Measurements from ENCODE around the gene BMPR2. TPM values are rescaled to one million over a fixed set of nuclear protein-coding genes. Genes with fewer than 3 reads are reported as not detected.
"Not testable (repeated sequence)": the region's sequence is repeated elsewhere in the genome, so short reads cannot be mapped to it uniquely, and the experiment has no call there.

Gene BMPR2
- total and polyA plus RNA-seq, 2 donors (not counting 1 experiment from before 2014, with no cell fraction given), result 3.1 to 24.6 TPM

GRCh38 chr2:202373490-202373889, 2.6 kb upstream of the BMPR2 start:
- intact Hi-C loops (cut with micrococcal nuclease), result loop anchor here (10.0 kb wide), 4 partner anchors 139 to 1849 kb away; partner anchors contain the start of genes FZD7, SGO2 and SUMO1
- no peak overlapping the region for H3K4me3 Mint-ChIP-seq

GRCh38 chr2:202374383-202374782, 1.7 kb upstream of the BMPR2 start:
- H3K4me2 ChIP-seq (replicated peaks; ENCODE audit: low read depth, low read length, poor library complexity, severe bottlenecking), result peak overlapping the region; percentile 86
- intact Hi-C loops (cut with micrococcal nuclease), result loop anchor here (10.0 kb wide), 4 partner anchors 140 to 1850 kb away; partner anchors contain the start of genes FZD7, SGO2 and SUMO1
- not testable (repeated sequence) for H3K27ac Mint-ChIP-seq

More at GRCh38 chr2:202373490-202373889, 2.6 kb upstream of the BMPR2 start:
- DNase-seq (no peak), ATAC-seq (ENCODE audit: low read depth) (no peak)
- no peaks in the 10 kb centered on the region for H3K27me3 ChIP-seq (replicated peaks in 1 of 4; ENCODE audit: control extremely low read depth in 1 of 4, control insufficient read depth in 3 of 4, insufficient read depth in 4 of 4, low read length in 3 of 4)
- Mint-ChIP-seq H3K9me3 (ENCODE audit: insufficient read depth) (no peaks in the 10 kb centered on the region), H3K27ac (no peak overlapping the region), H3K4me1 (peaks cover 14% of the 10 kb centered on the region), H3K27me3 (no peaks in the 10 kb centered on the region)
- ChIA-PET CTCF (no interaction called here), POLR2A (no interaction called here)
- H3K4me1 ChIP-seq (ENCODE audit: control insufficient read depth in 2 of 2, insufficient read depth in 2 of 2, low read length in 2 of 2), result peaks cover 5 to 13% of the 10 kb centered on the region in 2 donors
- no peak overlapping the region for H3K4me3 ChIP-seq (ENCODE audit: control extremely low read depth in 1 of 5, extremely low read depth in 1 of 5, insufficient read depth in 1 of 5, low read depth in 2 of 5, low read length in 4 of 5)
- no peak for TF ChIP-seq CTCF (IDR thresholded peaks at IDR 0.05)
- TF ChIP-seq EZH2 (IDR thresholded peaks at IDR 0.05; ENCODE audit: borderline replicate concordance, insufficient read depth, low read depth, low read length, poor library complexity, severe bottlenecking), result no peak
- WGBS (ENCODE audit: insufficient coverage), result 100% methylated on average over 5 of the region's 7 CpGs
- H3K4me2 ChIP-seq (replicated peaks; ENCODE audit: low read depth, low read length, poor library complexity, severe bottlenecking), result no peak overlapping the region
- H3K9ac ChIP-seq (ENCODE audit: low read length), result no peak overlapping the region
- H3K36me3 ChIP-seq (replicated peaks in 1 of 2; ENCODE audit: control extremely low read depth in 1 of 2, control insufficient read depth in 1 of 2, extremely low read depth in 1 of 2, insufficient read depth in 2 of 2, low read length in 1 of 2), result no peaks in the 10 kb centered on the region
- H2AFZ ChIP-seq (ENCODE audit: insufficient read depth, low read depth, low read length, poor library complexity, severe bottlenecking), result no peak overlapping the region
- no peaks in the 10 kb centered on the region for H4K20me1 ChIP-seq (ENCODE audit: control insufficient read depth, insufficient read depth, low read length, poor library complexity, severe bottlenecking)
- no peak overlapping the region for H3K27ac ChIP-seq (ENCODE audit: low read length in 2 of 2)
- H3K79me2 ChIP-seq (ENCODE audit: control insufficient read depth, insufficient read depth, low read length), result peaks cover 23% of the 10 kb centered on the region
- no peaks in the 10 kb centered on the region for H3K9me3 ChIP-seq (ENCODE audit: control extremely low read depth in 1 of 3, control insufficient read depth in 2 of 3, insufficient read depth in 1 of 3, low read length in 2 of 3)

More at GRCh38 chr2:202374383-202374782, 1.7 kb upstream of the BMPR2 start:
- H3K9me3 ChIP-seq (ENCODE audit: control extremely low read depth in 1 of 3, control insufficient read depth in 2 of 3, insufficient read depth in 1 of 3, low read length in 2 of 3); H3K27me3 ChIP-seq (replicated peaks in 1 of 4; ENCODE audit: control extremely low read depth in 1 of 4, control insufficient read depth in 3 of 4, insufficient read depth in 4 of 4, low read length in 3 of 4); H3K36me3 ChIP-seq (replicated peaks in 1 of 2; ENCODE audit: control extremely low read depth in 1 of 2, control insufficient read depth in 1 of 2, extremely low read depth in 1 of 2, insufficient read depth in 2 of 2, low read length in 1 of 2); H3K9ac ChIP-seq (ENCODE audit: low read length); H3K27me3 Mint-ChIP-seq; DNase-seq; H3K9me3 Mint-ChIP-seq (ENCODE audit: insufficient read depth); H4K20me1 ChIP-seq (ENCODE audit: control insufficient read depth, insufficient read depth, low read length, poor library complexity, severe bottlenecking); POLR2A ChIA-PET; H3K27ac ChIP-seq (ENCODE audit: low read length in 2 of 2); ATAC-seq (ENCODE audit: low read depth); H3K4me3 ChIP-seq (ENCODE audit: control extremely low read depth in 1 of 5, extremely low read depth in 1 of 5, insufficient read depth in 1 of 5, low read depth in 2 of 5, low read length in 4 of 5): not testable (repeated sequence)
- WGBS (ENCODE audit: insufficient coverage), result 96% methylated on average over 4 of the region's 22 CpGs
- Histone ChIP-seq H3K79me2 (ENCODE audit: control insufficient read depth, insufficient read depth, low read length) (peaks cover 23% of the 10 kb centered on the region), H2AFZ (ENCODE audit: insufficient read depth, low read depth, low read length, poor library complexity, severe bottlenecking) (peak overlapping the region; percentile 92), H3K4me1 (ENCODE audit: control insufficient read depth in 2 of 2, insufficient read depth in 2 of 2, low read length in 2 of 2) (peaks cover 9 to 20% of the 10 kb centered on the region in 2 donors)
- CTCF ChIA-PET, result interaction anchor here (0.6 kb wide), 1 partner anchor 183 kb away, joined by 3 read pairs; no protein-coding TSS in a partner anchor
- Mint-ChIP-seq H3K4me3 (peak overlapping the region; percentile 19), H3K4me1 (peaks cover 20% of the 10 kb centered on the region)
